D721Med (cell line): Measurements from ENCODE around the gene TOGARAM2.
A peak's percentile ranks its signal among the peaks of the same experiment; 100 is the strongest.

Source experiments
- DNase-seq: peaks from one replicate; pipeline ENCODE4 v3.0.0; 2011; ENCODE audit warnings: low spot score; ENCODE audit not compliant: insufficient read length
- FAIRE-seq: peaks from 2 replicates; lab custom pipeline; 2011; peaks lifted over from hg19 to GRCh38; lab: Jason Lieb, UNC
- CTCF ChIP-seq: IDR thresholded peaks from 2 replicates; pipeline ENCODE4 v1.5.1; 2012; ENCODE audit warnings: mild to moderate bottlenecking, control low read depth; ENCODE audit not compliant: insufficient read depth; ENCODE audit errors: missing control alignments

The TOGARAM2 gene

GRCh38 chr2:28950941-28951630 is 30.0 kb upstream of the TOGARAM2 start:
- DNase-seq (no peak), FAIRE-seq (no peak)
- TF ChIP-seq CTCF = no peak

GRCh38 chr2:28951910-28952835 is 28.9 kb upstream of the TOGARAM2 start:
- no peak for FAIRE-seq
- no peak for DNase-seq
- TF ChIP-seq CTCF = no peak

GRCh38 chr2:28952836-28953211 is 28.3 kb upstream of the TOGARAM2 start:
- DNase-seq = peak; percentile 41
- no peak for TF ChIP-seq CTCF
- FAIRE-seq = peak; percentile 68

GRCh38 chr2:28955467-28955866 is 25.6 kb upstream of the TOGARAM2 start:
- DNase-seq = no peak
- TF ChIP-seq CTCF = no peak
- no peak for FAIRE-seq

- TF ChIP-seq CTCF = no peak
- DNase-seq (no peak), FAIRE-seq (no peak)
Measured at GRCh38 chr2:28956415-28956826, 24.7 kb upstream of the TOGARAM2 start.

GRCh38 chr2:28956890-28957289 is 24.2 kb upstream of the TOGARAM2 start:
- DNase-seq = no peak
- TF ChIP-seq CTCF = peak; percentile 46
- FAIRE-seq = no peak

GRCh38 chr2:28958689-28959088 is 22.4 kb upstream of the TOGARAM2 start:
- DNase-seq = peak; percentile 69
- peak; percentile 71 for TF ChIP-seq CTCF
- FAIRE-seq = peak; percentile 94
